Measurements from ENCODE around the gene U2SURP.

The U2SURP gene

DNA sequence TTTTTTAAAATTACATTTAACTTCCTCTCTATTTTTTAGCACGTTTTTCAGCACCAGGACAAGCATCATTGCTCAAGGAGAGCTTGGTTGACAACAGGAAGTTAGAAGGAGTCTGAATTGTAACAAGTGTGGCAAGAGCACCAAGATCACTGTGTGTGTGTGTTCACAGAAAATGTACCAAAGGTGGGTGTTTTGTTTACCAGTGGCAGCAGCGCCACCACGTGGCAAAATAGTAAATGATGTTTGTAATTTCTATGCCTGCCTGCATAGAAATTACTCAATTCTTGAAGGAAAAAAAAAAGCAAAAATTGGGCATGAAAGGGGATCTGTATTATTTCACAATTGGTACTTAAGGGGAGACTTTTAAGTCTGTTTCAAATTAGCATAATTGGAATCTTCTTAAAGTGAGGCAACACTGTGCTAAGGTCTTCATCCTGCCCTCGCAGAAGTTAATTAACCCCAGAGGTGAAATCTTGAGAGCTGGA lies 7.4 kb upstream of the U2SURP start:
- Histone ChIP-seq H3K27me3 (ENCODE audit: control insufficient read depth in 1 of 2, insufficient read depth in 2 of 2, low read length in 2 of 2) (no peaks in the 10 kb centered on the region), H3K9me3 (ENCODE audit: control insufficient read depth in 2 of 2, low read length in 2 of 2) (no peaks in the 10 kb centered on the region), H3K27ac (ENCODE audit: low read length) (no peak overlapping the region), H3K36me3 (ENCODE audit: control insufficient read depth in 2 of 2, insufficient read depth in 2 of 2, low read length in 2 of 2) (no peaks in the 10 kb centered on the region), H3K4me1 (ENCODE audit: control insufficient read depth, insufficient read depth, low read length) (peaks cover 4% of the 10 kb centered on the region), H3K9ac (ENCODE audit: low read length in 2 of 2) (no peak overlapping the region), H3K4me3 (ENCODE audit: low read length in 2 of 2) (no peak overlapping the region)

DNA sequence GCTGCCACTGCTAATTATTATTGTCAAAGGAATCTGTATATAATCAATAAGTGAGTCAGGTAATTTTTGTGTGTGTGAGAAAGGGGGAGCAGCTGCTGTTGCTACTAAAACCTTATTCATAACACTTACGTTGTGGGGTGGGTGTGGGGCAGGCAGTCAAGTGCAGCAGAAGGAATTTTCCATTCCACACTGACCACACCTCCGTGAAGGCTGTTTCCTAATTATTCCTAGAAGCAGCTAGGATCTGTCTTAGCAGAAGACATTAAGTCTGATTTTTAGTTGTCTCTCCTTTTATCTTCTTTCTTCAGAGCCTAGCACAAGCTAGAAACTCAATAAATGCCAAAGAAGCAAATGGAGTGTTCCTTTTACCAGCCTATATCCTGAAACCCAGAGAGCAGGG lies 4.0 kb upstream of the U2SURP start:
- H3K27ac ChIP-seq (ENCODE audit: low read length), result no peak overlapping the region
- no peaks in the 10 kb centered on the region for H3K36me3 ChIP-seq (ENCODE audit: control insufficient read depth in 2 of 2, insufficient read depth in 2 of 2, low read length in 2 of 2)
- no peak overlapping the region for H3K4me3 ChIP-seq (ENCODE audit: low read length in 2 of 2)
- no peaks in the 10 kb centered on the region for H3K27me3 ChIP-seq (ENCODE audit: control insufficient read depth in 1 of 2, insufficient read depth in 2 of 2, low read length in 2 of 2)
- H3K9me3 ChIP-seq (ENCODE audit: control insufficient read depth in 2 of 2, low read length in 2 of 2), result no peaks in the 10 kb centered on the region
- peak overlapping the region in 1 of 2 donors; percentile 13 for H3K9ac ChIP-seq (ENCODE audit: low read length in 2 of 2)
- peaks cover 14% of the 10 kb centered on the region for H3K4me1 ChIP-seq (ENCODE audit: control insufficient read depth, insufficient read depth, low read length)

GRCh38 chr3:142998439-142998838 lies 2.9 kb upstream of the U2SURP start:
- Histone ChIP-seq H3K36me3 (ENCODE audit: control insufficient read depth in 2 of 2, insufficient read depth in 2 of 2, low read length in 2 of 2) (no peaks in the 10 kb centered on the region), H3K4me1 (ENCODE audit: control insufficient read depth, insufficient read depth, low read length) (peaks cover 20% of the 10 kb centered on the region), H3K4me3 (ENCODE audit: low read length in 2 of 2) (no peak overlapping the region), H3K27me3 (ENCODE audit: control insufficient read depth in 1 of 2, insufficient read depth in 2 of 2, low read length in 2 of 2) (no peaks in the 10 kb centered on the region), H3K9me3 (ENCODE audit: control insufficient read depth in 2 of 2, low read length in 2 of 2) (no peaks in the 10 kb centered on the region), H3K9ac (ENCODE audit: low read length in 2 of 2) (no peak overlapping the region), H3K27ac (ENCODE audit: low read length) (no peak overlapping the region)

DNA sequence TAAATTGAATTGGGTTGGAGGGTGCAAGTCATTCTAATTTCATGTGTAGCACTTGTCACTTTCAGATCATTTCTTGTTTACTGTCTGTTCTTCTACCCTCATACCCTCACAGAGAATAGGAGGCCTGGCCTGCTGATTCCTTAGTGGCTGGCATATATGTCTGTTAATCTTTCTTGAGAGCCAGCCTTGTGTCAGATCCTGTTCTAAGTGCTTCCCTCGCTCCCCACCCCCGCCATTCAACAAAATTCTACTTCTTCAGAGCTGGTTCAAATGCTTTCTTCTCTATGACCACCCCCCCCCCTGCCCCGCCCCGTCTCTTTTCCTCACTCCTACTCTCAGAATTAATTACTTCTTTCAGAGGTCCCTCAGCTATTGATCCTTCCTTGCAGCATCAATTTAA lies 1.5 kb upstream of the U2SURP start:
- no peaks in the 10 kb centered on the region for H3K27me3 ChIP-seq (ENCODE audit: control insufficient read depth in 1 of 2, insufficient read depth in 2 of 2, low read length in 2 of 2)
- H3K4me1 ChIP-seq (ENCODE audit: control insufficient read depth, insufficient read depth, low read length), result peaks cover 20% of the 10 kb centered on the region
- H3K9ac ChIP-seq (ENCODE audit: low read length in 2 of 2), result no peak overlapping the region
- H3K9me3 ChIP-seq (ENCODE audit: control insufficient read depth in 2 of 2, low read length in 2 of 2), result no peaks in the 10 kb centered on the region
- H3K27ac ChIP-seq (ENCODE audit: low read length), result no peak overlapping the region
- H3K36me3 ChIP-seq (ENCODE audit: control insufficient read depth in 2 of 2, insufficient read depth in 2 of 2, low read length in 2 of 2), result no peaks in the 10 kb centered on the region
- peak overlapping the region in 1 of 2 donors; percentile 99 for H3K4me3 ChIP-seq (ENCODE audit: low read length in 2 of 2)

DNA sequence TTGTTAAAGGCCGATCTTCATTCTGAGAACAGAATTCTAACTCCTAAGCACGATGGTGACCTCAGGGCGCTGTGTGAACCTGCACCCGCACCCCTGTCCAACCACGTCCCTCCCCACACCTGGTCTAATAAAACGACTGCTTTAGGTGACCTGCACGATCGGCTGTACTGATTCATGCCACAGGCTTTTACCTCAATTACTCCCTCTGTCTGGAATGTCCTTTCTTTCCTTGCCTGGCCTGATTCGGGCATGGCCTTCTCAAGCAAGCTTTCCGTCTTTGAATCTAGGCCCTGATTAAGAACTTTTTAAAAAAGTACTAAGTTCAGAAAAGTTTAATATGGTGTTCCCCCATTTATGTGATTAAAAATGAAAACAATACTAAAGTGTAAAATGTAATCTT lies 842 bp upstream of the U2SURP start:
- Histone ChIP-seq H3K27ac (ENCODE audit: low read length) (peak overlapping the region; percentile 94), H3K4me1 (ENCODE audit: control insufficient read depth, insufficient read depth, low read length) (peaks cover 20% of the 10 kb centered on the region), H3K9ac (ENCODE audit: low read length in 2 of 2) (peak overlapping the region; percentile 97 to 99)

GRCh38 chr3:143001034-143001368 lies 369 bp upstream of the U2SURP start:
- Histone ChIP-seq H3K27me3 (ENCODE audit: control insufficient read depth in 1 of 2, insufficient read depth in 2 of 2, low read length in 2 of 2) (no peaks in the 10 kb centered on the region), H3K9me3 (ENCODE audit: control insufficient read depth in 2 of 2, low read length in 2 of 2) (no peaks in the 10 kb centered on the region), H3K36me3 (ENCODE audit: control insufficient read depth in 2 of 2, insufficient read depth in 2 of 2, low read length in 2 of 2) (no peaks in the 10 kb centered on the region), H3K4me3 (ENCODE audit: low read length in 2 of 2) (peak overlapping the region; percentile 98 to 99), H3K9ac (ENCODE audit: low read length in 2 of 2) (peak overlapping the region; percentile 97 to 99), H3K4me1 (ENCODE audit: control insufficient read depth, insufficient read depth, low read length) (peaks cover 20% of the 10 kb centered on the region), H3K27ac (ENCODE audit: low read length) (peak overlapping the region; percentile 94)

More for the DNA sequence above, 842 bp upstream of the U2SURP start:
- no peaks in the 10 kb centered on the region for H3K9me3 ChIP-seq (ENCODE audit: control insufficient read depth in 2 of 2, low read length in 2 of 2)
- H3K4me3 ChIP-seq (ENCODE audit: low read length in 2 of 2), result peak overlapping the region; percentile 98 to 99
- H3K36me3 ChIP-seq (ENCODE audit: control insufficient read depth in 2 of 2, insufficient read depth in 2 of 2, low read length in 2 of 2), result no peaks in the 10 kb centered on the region
- H3K27me3 ChIP-seq (ENCODE audit: control insufficient read depth in 1 of 2, insufficient read depth in 2 of 2, low read length in 2 of 2), result no peaks in the 10 kb centered on the region

DNA sequence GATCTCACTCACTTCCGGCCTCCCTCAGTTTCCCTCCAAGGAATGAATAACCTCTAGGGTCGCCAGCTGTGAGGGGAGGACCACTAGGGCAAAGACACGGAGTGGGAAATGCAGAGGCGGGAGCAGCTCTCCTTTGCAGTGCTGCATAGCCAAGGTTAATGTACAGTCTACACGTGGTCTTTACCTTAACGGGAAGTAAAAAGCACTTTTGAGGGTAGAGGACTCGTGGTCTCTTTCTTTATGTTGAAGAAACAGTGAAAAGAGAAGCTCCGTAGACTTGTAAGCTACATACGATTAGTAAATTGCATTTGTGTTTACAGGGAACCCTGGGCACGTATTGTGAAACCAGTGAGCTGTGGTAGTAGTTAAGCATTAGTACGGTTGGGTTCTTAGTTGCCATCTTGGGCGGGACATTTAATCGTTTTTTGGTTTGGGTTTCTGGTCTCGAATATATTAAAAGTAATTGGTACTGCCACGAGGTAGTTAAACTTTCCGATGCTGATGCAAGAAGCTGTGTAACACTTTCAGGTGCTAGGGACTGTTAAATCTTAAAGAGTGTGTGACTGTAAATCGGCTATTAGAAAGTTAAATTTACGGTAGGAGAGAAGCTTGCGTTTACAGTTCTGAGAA lies 828 bp downstream of the U2SURP start:
- peak overlapping the region; percentile 94 for H3K27ac ChIP-seq (ENCODE audit: low read length)
- peaks cover 20% of the 10 kb centered on the region for H3K4me1 ChIP-seq (ENCODE audit: control insufficient read depth, insufficient read depth, low read length)
- H3K36me3 ChIP-seq (ENCODE audit: control insufficient read depth in 2 of 2, insufficient read depth in 2 of 2, low read length in 2 of 2), result no peaks in the 10 kb centered on the region
- H3K27me3 ChIP-seq (ENCODE audit: control insufficient read depth in 1 of 2, insufficient read depth in 2 of 2, low read length in 2 of 2), result no peaks in the 10 kb centered on the region
- peak overlapping the region; percentile 98 to 99 for H3K4me3 ChIP-seq (ENCODE audit: low read length in 2 of 2)
- peak overlapping the region; percentile 97 to 99 for H3K9ac ChIP-seq (ENCODE audit: low read length in 2 of 2)
- no peaks in the 10 kb centered on the region for H3K9me3 ChIP-seq (ENCODE audit: control insufficient read depth in 2 of 2, low read length in 2 of 2)

- H3K9ac ChIP-seq (ENCODE audit: low read length in 2 of 2), result peak overlapping the region; percentile 97 to 99
- H3K36me3 ChIP-seq (ENCODE audit: control insufficient read depth in 2 of 2, insufficient read depth in 2 of 2, low read length in 2 of 2), result no peaks in the 10 kb centered on the region
- H3K27me3 ChIP-seq (ENCODE audit: control insufficient read depth in 1 of 2, insufficient read depth in 2 of 2, low read length in 2 of 2), result no peaks in the 10 kb centered on the region
- H3K27ac ChIP-seq (ENCODE audit: low read length), result no peak overlapping the region
- no peaks in the 10 kb centered on the region for H3K9me3 ChIP-seq (ENCODE audit: control insufficient read depth in 2 of 2, low read length in 2 of 2)
- peaks cover 17% of the 10 kb centered on the region for H3K4me1 ChIP-seq (ENCODE audit: control insufficient read depth, insufficient read depth, low read length)
- H3K4me3 ChIP-seq (ENCODE audit: low read length in 2 of 2), result peak overlapping the region; percentile 98 to 99
These were observed 1.4 kb downstream of the U2SURP start for GRCh38 chr3:143002727-143003126.

DNA sequence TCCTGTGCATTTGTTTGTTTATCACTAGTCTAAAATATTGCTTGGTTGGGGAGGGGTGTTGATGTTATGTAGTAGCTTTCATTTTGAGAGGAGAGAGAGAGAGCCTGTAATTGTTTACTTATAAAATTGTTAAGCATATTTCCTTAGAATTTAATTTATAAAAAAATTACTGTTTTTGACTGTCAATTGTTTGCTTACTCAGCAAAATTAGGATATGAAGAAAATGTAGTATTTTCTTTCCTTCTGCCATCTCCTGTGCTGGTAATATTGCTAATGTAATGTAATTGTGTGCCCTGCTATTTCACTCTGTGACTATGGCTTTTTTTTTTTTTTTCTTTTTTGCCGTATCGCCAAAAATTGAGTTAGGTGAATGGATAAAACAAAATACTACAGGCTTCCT lies 3.5 kb downstream of the U2SURP start:
- Histone ChIP-seq H3K9me3 (ENCODE audit: control insufficient read depth in 2 of 2, low read length in 2 of 2) (no peaks in the 10 kb centered on the region), H3K27ac (ENCODE audit: low read length) (no peak overlapping the region), H3K4me3 (ENCODE audit: low read length in 2 of 2) (no peak overlapping the region), H3K4me1 (ENCODE audit: control insufficient read depth, insufficient read depth, low read length) (peaks cover 17% of the 10 kb centered on the region), H3K36me3 (ENCODE audit: control insufficient read depth in 2 of 2, insufficient read depth in 2 of 2, low read length in 2 of 2) (no peaks in the 10 kb centered on the region), H3K9ac (ENCODE audit: low read length in 2 of 2) (no peak overlapping the region), H3K27me3 (ENCODE audit: control insufficient read depth in 1 of 2, insufficient read depth in 2 of 2, low read length in 2 of 2) (no peaks in the 10 kb centered on the region)

- Histone ChIP-seq H3K27me3 (ENCODE audit: control insufficient read depth in 1 of 2, insufficient read depth in 2 of 2, low read length in 2 of 2) (no peaks in the 10 kb centered on the region), H3K27ac (ENCODE audit: low read length) (no peak overlapping the region), H3K9me3 (ENCODE audit: control insufficient read depth in 2 of 2, low read length in 2 of 2) (no peaks in the 10 kb centered on the region), H3K4me3 (ENCODE audit: low read length in 2 of 2) (no peak overlapping the region), H3K4me1 (ENCODE audit: control insufficient read depth, insufficient read depth, low read length) (no peaks in the 10 kb centered on the region), H3K9ac (ENCODE audit: low read length in 2 of 2) (no peak overlapping the region), H3K36me3 (ENCODE audit: control insufficient read depth in 2 of 2, insufficient read depth in 2 of 2, low read length in 2 of 2) (peaks cover 0 to 5% of the 10 kb centered on the region in 2 donors)
These were observed 8.7 kb downstream of the U2SURP start for GRCh38 chr3:143010024-143010423.

- H3K27me3 ChIP-seq (ENCODE audit: control insufficient read depth in 1 of 2, insufficient read depth in 2 of 2, low read length in 2 of 2), result no peaks in the 10 kb centered on the region
- H3K9me3 ChIP-seq (ENCODE audit: control insufficient read depth in 2 of 2, low read length in 2 of 2), result no peaks in the 10 kb centered on the region
- peaks cover 0 to 9% of the 10 kb centered on the region in 2 donors for H3K36me3 ChIP-seq (ENCODE audit: control insufficient read depth in 2 of 2, insufficient read depth in 2 of 2, low read length in 2 of 2)
- no peak overlapping the region for H3K27ac ChIP-seq (ENCODE audit: low read length)
- no peaks in the 10 kb centered on the region for H3K4me1 ChIP-seq (ENCODE audit: control insufficient read depth, insufficient read depth, low read length)
- no peak overlapping the region for H3K4me3 ChIP-seq (ENCODE audit: low read length in 2 of 2)
- H3K9ac ChIP-seq (ENCODE audit: low read length in 2 of 2), result no peak overlapping the region
These were observed 10.3 kb downstream of the U2SURP start for GRCh38 chr3:143011705-143012104.

Measured in stomach smooth muscle (tissue), 2 donors.